Upper lobe of right lung (tissue), 1 donor: ENCODE data around the gene SLC22A12. TPM values are rescaled to one million over a fixed set of nuclear protein-coding genes. Genes with fewer than 3 reads are reported as not detected.

Experiments used
- ATAC-seq: fragments of 200-7000 bp; cut with Tn5 transposase; one replicate; pipeline ENCODE4 v1.9.1; 2020; ENCODE audit warnings: mild to moderate bottlenecking, moderate library complexity
- DNase-seq: peaks from one replicate; pipeline ENCODE4 v3.0.0-alpha.2; 2020
- H3K27ac ChIP-seq: fragments of 200-600 bp; one replicate; pipeline ENCODE4 v1.8.0; 2022
- H3K27me3 ChIP-seq: fragments of 200-600 bp; one replicate; pipeline ENCODE4 v1.8.0; 2022; ENCODE audit warnings: mild to moderate bottlenecking
- H3K36me3 ChIP-seq: fragments of 200-600 bp; one replicate; pipeline ENCODE4 v1.8.0; 2022
- H3K4me1 ChIP-seq: fragments of 200-600 bp; one replicate; pipeline ENCODE4 v1.8.0; 2022
- H3K4me3 ChIP-seq: fragments of 200-600 bp; one replicate; pipeline ENCODE4 v1.8.0; 2022; ENCODE audit warnings: mild to moderate bottlenecking
- H3K9me3 ChIP-seq: fragments of 200-600 bp; one replicate; pipeline ENCODE4 v1.8.0; 2022
- intact Hi-C: fragments of 100-400 bp; cut with DNase I; formaldehyde crosslinking; loops from one replicate; pipeline ENCODE4 v1.11.0; 2022
- total RNA-seq: library from RNA; stranded (reverse); fragmentation: NEBNext Ultra II Directional; extraction: Animal tissue kit (Norgen Biotek cat#: 25700); gene quantifications from one replicate; pipeline ENCODE4 v1.2.1, GENCODE V29; 2021
- TF ChIP-seq, protein P1 (sequence below): fragments of 200-600 bp; IDR thresholded peaks from one replicate; pipeline ENCODE4 v1.8.0; 2022; ENCODE audit warnings: antibody characterized with exemption
- donor health status: DM: no; HTN: yes; CAD: no; lungs with severe emphysema.

SLC22A12 gene
- total RNA-seq, 1 donor from 2014 or later, result not detected

DNA sequence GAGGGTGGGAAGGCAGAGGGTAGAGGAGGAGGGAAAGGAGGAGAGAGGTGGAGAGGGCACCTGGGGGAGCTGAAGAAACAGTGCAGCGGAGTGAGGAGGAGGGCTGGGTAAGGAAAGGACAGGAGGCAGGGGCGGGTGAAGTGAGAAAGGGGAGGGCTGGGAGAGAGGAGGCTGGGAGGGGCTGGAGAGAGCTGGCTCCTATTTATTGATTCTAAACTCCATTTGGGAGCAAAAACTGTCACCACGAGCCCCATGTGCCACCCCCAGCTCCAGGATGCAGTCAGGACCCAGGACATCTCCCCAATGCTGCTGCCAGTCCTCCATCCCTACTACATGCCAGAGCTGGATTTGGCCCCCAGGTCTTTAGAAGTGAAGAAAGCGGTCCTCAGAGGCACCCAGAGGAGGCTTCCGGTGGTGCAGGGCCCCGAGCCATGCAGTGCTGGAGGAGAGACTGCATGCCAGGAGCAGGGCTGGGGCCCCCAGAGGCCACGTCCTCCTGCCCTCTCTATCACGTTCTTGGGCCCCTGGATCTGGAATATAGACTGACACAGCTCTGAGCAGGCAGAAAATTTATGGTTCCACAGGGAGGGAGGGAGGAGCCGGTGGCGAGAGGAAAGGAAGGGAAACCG, 53.7 kb downstream of the SLC22A12 start:
- intact Hi-C loops, result no loop called here
- Histone ChIP-seq H3K9me3 (no peaks in the 10 kb centered on the region), H3K27me3 (peaks cover 44% of the 10 kb centered on the region), H3K4me3 (no peak overlapping the region), H3K4me1 (no peaks in the 10 kb centered on the region), H3K36me3 (no peaks in the 10 kb centered on the region), H3K27ac (no peak overlapping the region)
- TF ChIP-seq, protein P1, sequence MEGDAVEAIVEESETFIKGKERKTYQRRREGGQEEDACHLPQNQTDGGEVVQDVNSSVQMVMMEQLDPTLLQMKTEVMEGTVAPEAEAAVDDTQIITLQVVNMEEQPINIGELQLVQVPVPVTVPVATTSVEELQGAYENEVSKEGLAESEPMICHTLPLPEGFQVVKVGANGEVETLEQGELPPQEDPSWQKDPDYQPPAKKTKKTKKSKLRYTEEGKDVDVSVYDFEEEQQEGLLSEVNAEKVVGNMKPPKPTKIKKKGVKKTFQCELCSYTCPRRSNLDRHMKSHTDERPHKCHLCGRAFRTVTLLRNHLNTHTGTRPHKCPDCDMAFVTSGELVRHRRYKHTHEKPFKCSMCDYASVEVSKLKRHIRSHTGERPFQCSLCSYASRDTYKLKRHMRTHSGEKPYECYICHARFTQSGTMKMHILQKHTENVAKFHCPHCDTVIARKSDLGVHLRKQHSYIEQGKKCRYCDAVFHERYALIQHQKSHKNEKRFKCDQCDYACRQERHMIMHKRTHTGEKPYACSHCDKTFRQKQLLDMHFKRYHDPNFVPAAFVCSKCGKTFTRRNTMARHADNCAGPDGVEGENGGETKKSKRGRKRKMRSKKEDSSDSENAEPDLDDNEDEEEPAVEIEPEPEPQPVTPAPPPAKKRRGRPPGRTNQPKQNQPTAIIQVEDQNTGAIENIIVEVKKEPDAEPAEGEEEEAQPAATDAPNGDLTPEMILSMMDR, result no peak
- ATAC-seq, result no peak
- DNase-seq, result no peak

DNA sequence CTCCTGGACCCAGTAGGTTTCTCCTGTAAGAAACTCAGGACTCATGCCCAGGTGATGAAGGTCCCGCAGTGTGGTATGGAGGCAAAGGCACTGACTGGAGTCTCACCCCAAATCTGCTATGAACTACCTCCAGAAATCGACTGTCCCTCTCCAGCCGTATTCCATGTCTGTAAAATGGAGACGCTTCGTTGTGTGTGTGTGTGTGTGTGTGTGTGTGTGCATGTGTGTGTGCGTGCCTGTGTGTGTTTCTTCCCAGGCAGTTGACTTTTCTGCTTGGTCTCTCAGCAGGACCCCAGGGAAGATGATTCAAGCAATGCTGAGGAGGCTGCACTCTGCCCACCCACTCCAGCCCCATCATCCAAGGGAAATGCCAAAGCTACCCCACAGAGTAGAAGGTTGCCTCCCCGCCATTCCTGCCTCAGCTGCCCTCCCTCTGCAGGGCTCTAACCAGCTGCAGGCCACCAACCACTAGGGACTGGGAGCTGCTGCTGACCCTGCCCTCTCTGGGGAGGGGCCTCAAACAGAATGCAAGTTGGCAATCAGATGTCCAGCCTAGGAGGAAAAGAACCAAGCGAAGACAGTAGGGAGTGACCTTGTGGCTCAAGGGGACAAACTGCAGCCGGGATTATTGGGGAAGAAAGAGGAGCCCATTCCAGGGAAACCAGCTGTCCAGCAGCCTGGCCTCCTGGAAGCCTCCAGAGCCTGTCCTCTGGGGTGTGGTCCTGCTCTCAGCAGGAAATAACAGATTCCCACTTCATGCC, 56.2 kb downstream of the SLC22A12 start:
- intact Hi-C loops, result no loop called here
- Histone ChIP-seq H3K4me1 (no peaks in the 10 kb centered on the region), H3K9me3 (no peaks in the 10 kb centered on the region), H3K27ac (no peak overlapping the region), H3K36me3 (no peaks in the 10 kb centered on the region), H3K4me3 (no peak overlapping the region), H3K27me3 (peaks cover 20% of the 10 kb centered on the region)
- TF ChIP-seq, protein P1, result no peak
- no peak for ATAC-seq
- no peak for DNase-seq

- no peaks in the 10 kb centered on the region for H3K4me1 ChIP-seq
- no peak overlapping the region for H3K4me3 ChIP-seq
- ATAC-seq (no peak), DNase-seq (no peak)
- TF ChIP-seq, protein P1, result no peak
- no peaks in the 10 kb centered on the region for H3K36me3 ChIP-seq
- no peak overlapping the region for H3K27ac ChIP-seq
- peaks cover 16% of the 10 kb centered on the region for H3K27me3 ChIP-seq
- H3K9me3 ChIP-seq, result no peaks in the 10 kb centered on the region
- intact Hi-C loops, result no loop called here
Observed at GRCh38 chr11:64648551-64648950, 57.5 kb downstream of the SLC22A12 start.

DNA sequence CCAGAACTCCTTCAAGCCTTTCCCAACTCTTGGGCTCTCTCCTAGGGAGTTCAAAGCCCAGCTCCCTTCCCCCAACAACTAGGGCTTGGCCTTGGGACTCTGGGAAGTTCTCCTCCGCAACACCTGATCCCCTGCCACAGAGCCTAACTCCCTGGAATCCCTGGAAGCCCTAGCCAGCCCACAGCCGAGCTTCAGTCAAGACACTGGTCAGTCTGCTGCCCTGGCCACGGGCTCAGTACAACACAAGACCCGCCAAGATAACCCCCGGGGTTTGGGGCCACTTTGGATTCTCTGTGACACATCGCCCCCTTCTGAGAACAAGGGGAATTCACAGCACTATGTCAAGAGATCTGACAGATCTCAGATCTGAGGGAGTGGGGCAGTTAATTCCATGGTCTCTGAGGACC, 58.3 kb downstream of the SLC22A12 start:
- Histone ChIP-seq H3K4me3 (no peak overlapping the region), H3K4me1 (no peaks in the 10 kb centered on the region), H3K9me3 (no peaks in the 10 kb centered on the region), H3K36me3 (no peaks in the 10 kb centered on the region), H3K27ac (no peak overlapping the region), H3K27me3 (peaks cover 8% of the 10 kb centered on the region)
- no peak for ATAC-seq
- intact Hi-C loops, result no loop called here
- TF ChIP-seq, protein P1, result peak; percentile 25
- no peak for DNase-seq

DNA sequence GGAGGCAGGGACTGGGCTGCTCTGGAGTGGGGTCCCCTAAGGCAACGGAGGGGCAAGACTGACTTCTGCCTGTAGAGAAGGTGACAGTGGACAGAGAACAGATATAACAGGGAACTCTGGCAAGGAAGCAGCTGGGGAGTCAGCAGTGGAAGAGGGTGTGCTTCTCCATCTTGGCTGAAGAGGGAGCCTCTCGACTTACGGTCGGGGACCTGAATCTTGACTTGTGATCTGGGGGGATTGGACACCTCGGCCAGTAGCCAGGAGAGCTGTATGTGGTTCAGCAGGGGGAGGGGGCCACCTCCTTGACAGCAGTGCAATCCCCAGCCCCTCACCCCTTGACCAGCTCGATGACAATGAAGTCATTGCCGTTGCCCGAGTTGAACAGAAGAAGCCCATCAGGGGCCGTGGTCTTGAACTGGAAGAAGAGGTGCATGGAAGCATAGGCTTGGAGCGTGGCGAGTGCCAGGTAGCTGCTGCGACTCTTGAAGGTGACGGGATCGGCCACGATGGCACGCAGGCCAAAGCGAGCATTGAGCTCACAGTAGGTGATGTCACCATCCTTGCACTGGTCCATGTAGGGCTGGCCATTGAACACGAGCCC, 60.0 kb downstream of the SLC22A12 start:
- Histone ChIP-seq H3K4me3 (no peak overlapping the region), H3K9me3 (no peaks in the 10 kb centered on the region), H3K27me3 (no peaks in the 10 kb centered on the region), H3K36me3 (no peaks in the 10 kb centered on the region), H3K4me1 (peaks cover 5% of the 10 kb centered on the region), H3K27ac (no peak overlapping the region)
- DNase-seq, result no peak
- ATAC-seq, result peak; percentile 5
- intact Hi-C loops, result no loop called here
- TF ChIP-seq, protein P1, result peak; percentile 38

Other genes starting within 250 kb of the SLC22A12 start
- gene RPS6KA4, start 232.1 kb upstream of the SLC22A12 start, total RNA-seq, result 42.4 TPM
- gene SLC22A11, start 35.3 kb upstream of the SLC22A12 start, total RNA-seq, result not detected
- gene NRXN2, start 132.0 kb downstream of the SLC22A12 start, total RNA-seq, result 0.72 TPM
- gene RASGRP2, start 152.9 kb downstream of the SLC22A12 start, total RNA-seq, result 27.6 TPM
- 2.0 TPM for gene PYGM, start 168.8 kb downstream of the SLC22A12 start, total RNA-seq
- gene SF1, start 187.3 kb downstream of the SLC22A12 start, total RNA-seq, result 294 TPM
- gene MAP4K2, start 212.0 kb downstream of the SLC22A12 start, total RNA-seq, result 28.9 TPM
- gene MEN1, start 219.3 kb downstream of the SLC22A12 start, total RNA-seq, result 22.5 TPM